B cell (primary cell): ENCODE results near the gene HOXD3. TPM values are rescaled to one million over a fixed set of nuclear protein-coding genes. Genes with fewer than 3 reads are reported as not detected.

Source experiments
- ATAC-seq: fragments of 200-7000 bp; cut with Tn5 transposase; one replicate; pipeline ENCODE4 v1.10.0; 2021; ENCODE audit warnings: low read depth, mild to moderate bottlenecking, moderate number of reproducible peaks, moderate library complexity
- CTCF ChIA-PET: fragments of 350-600 bp; sonication (Branson Sonifier 250); formaldehyde crosslinking; loops from one replicate; lab custom pipeline; 2021; ENCODE audit warnings: antibody characterized with exemption, inconsistent platforms; lab: Charles Lee
- POLR2A ChIA-PET: fragments of 350-600 bp; sonication (Branson Sonifier 250); formaldehyde crosslinking; loops from one replicate; lab custom pipeline; 2021; ENCODE audit warnings: antibody characterized with exemption; lab: Charles Lee
- DNase-seq: peaks from one replicate; pipeline ENCODE4 v3.0.0; 2013
- H2AFZ ChIP-seq: 2 replicates; pipeline ENCODE4 v1.6.1; 2012; ENCODE audit warnings: mild to moderate bottlenecking, low read depth, low read length; ENCODE audit not compliant: insufficient read depth, poor library complexity, severe bottlenecking
- H3K27ac ChIP-seq, 2 donors: 1 replicate in 1 of 2; 2 replicates in 1 of 2; pipeline ENCODE4 v1.5.1; 2012 to 2013; ENCODE audit warnings: low read length in 2 of 2, mild to moderate bottlenecking in 2 of 2, moderate library complexity in 1 of 2
- H3K27me3 ChIP-seq, 4 experiments: fragments of 200-600 bp in 1 of 4; sonication (generic) in 1 of 4; replicated peaks in 1 of 4; 1 replicate in 2 of 4; 2 replicates in 2 of 4; pipeline versions ENCODE4 v1.6.1 to v1.7.0; 2013 to 2016; ENCODE audit warnings: low read length in 3 of 4, mild to moderate bottlenecking in 2 of 4, mixed read lengths in 1 of 4, moderate library complexity in 1 of 4; ENCODE audit not compliant: insufficient read depth in 4 of 4, control insufficient read depth in 3 of 4; ENCODE audit errors: control extremely low read depth in 1 of 4
- H3K36me3 ChIP-seq, 2 experiments: replicated peaks in 1 of 2; 1 replicate in 1 of 2; 2 replicates in 1 of 2; pipeline versions ENCODE4 v1.6.1 to v1.7.1; 2013; ENCODE audit warnings: low read length in 1 of 2; ENCODE audit not compliant: insufficient read depth in 2 of 2, control insufficient read depth in 1 of 2; ENCODE audit errors: control extremely low read depth in 1 of 2, extremely low read depth in 1 of 2
- H3K4me1 ChIP-seq, 2 donors: fragments of 200-600 bp in 1 of 2; sonication (generic) in 1 of 2; 1 replicate in 1 of 2; 2 replicates in 1 of 2; pipeline versions ENCODE4 v1.5.1 to v1.6.1; 2013 to 2017; ENCODE audit warnings: low read length in 2 of 2; ENCODE audit not compliant: control insufficient read depth in 2 of 2, insufficient read depth in 2 of 2
- H3K4me2 ChIP-seq: replicated peaks from 2 replicates; pipeline ENCODE3; 2012; ENCODE audit warnings: mild to moderate bottlenecking, low read depth, low read length; ENCODE audit not compliant: poor library complexity, severe bottlenecking
- H3K4me3 ChIP-seq, 5 experiments: fragments of 200-600 bp in 1 of 5; sonication (generic) in 1 of 5; 1 replicate in 3 of 5; 2 replicates in 2 of 5; pipeline versions ENCODE4 v1.5.1 to v1.7.0; 2011 to 2016; ENCODE audit warnings: low read length in 4 of 5, mild to moderate bottlenecking in 4 of 5, low read depth in 2 of 5, control low read depth in 1 of 5, moderate library complexity in 1 of 5; ENCODE audit not compliant: insufficient read depth in 1 of 5; ENCODE audit errors: control extremely low read depth in 1 of 5, extremely low read depth in 1 of 5
- H3K79me2 ChIP-seq: fragments of 200-600 bp; sonication (generic); one replicate; pipeline ENCODE4 v1.6.0; 2016; ENCODE audit warnings: low read length; ENCODE audit not compliant: control insufficient read depth, insufficient read depth
- H3K9ac ChIP-seq: fragments of 200-600 bp; sonication (generic); 2 replicates; pipeline ENCODE4 v1.6.1; 2017; ENCODE audit warnings: mild to moderate bottlenecking, low read length, moderate library complexity
- H3K9me3 ChIP-seq, 3 donors: one replicate each; pipeline versions ENCODE4 v1.6.1 to v1.7.1; 2013; ENCODE audit warnings: low read length in 2 of 3; ENCODE audit not compliant: control insufficient read depth in 2 of 3, insufficient read depth in 1 of 3; ENCODE audit errors: control extremely low read depth in 1 of 3
- H4K20me1 ChIP-seq: 2 replicates; pipeline ENCODE4 v1.6.0; 2012; ENCODE audit warnings: mild to moderate bottlenecking, low read length; ENCODE audit not compliant: insufficient read depth, control insufficient read depth, poor library complexity, severe bottlenecking
- H3K27ac Mint-ChIP-seq: one replicate; pipeline ENCODE4 v1.8.0; 2021; ENCODE audit warnings: mixed read lengths
- H3K27me3 Mint-ChIP-seq: one replicate; pipeline ENCODE4 v1.8.0; 2021; ENCODE audit warnings: mixed read lengths
- H3K4me1 Mint-ChIP-seq: one replicate; pipeline ENCODE4 v1.8.0; 2021; ENCODE audit warnings: mixed read lengths
- H3K4me3 Mint-ChIP-seq: one replicate; pipeline ENCODE4 v1.8.0; 2021; ENCODE audit warnings: mixed read lengths
- H3K9me3 Mint-ChIP-seq: one replicate; pipeline ENCODE4 v1.8.0; 2022; ENCODE audit warnings: mixed read lengths; ENCODE audit not compliant: insufficient read depth
- EZH2 ChIP-seq: IDR thresholded peaks from 2 replicates; pipeline ENCODE4 v1.6.1; 2012; ENCODE audit warnings: borderline replicate concordance, low read depth, mild to moderate bottlenecking, moderate library complexity, low read length; ENCODE audit not compliant: insufficient read depth, poor library complexity, severe bottlenecking
- WGBS: methylation state at CpG from one replicate; pipeline ENCODE4 v1.1.5; 2013; ENCODE audit warnings: missing lambda C conversion rate; ENCODE audit not compliant: insufficient coverage; 5-methylcytosine and 5-hydroxymethylcytosine counted together
- intact Hi-C: fragments of 100-400 bp; cut with micrococcal nuclease; formaldehyde crosslinking; loops from one replicate; pipeline ENCODE4 v1.10.0; 2022
- polyA plus RNA-seq: library from polyadenylated mRNA; depleted of rRNA; stranded (reverse); fragments of >200 nt; gene quantifications from 2 replicates; pipeline ENCODE4 v1.2.3, GENCODE V29; 2012
- total RNA-seq, 2 donors: library from RNA; stranded (reverse); fragments of 120-200 nt in 1 of 2; gene quantifications; 1 replicate in 1 of 2; 2 replicates in 1 of 2; pipeline versions ENCODE4 v1.2.3 to v1.2.4, GENCODE V29; 2013 to 2022
- TF ChIP-seq, protein P1 (sequence below): fragments of 200-600 bp; IDR thresholded peaks from one replicate; pipeline ENCODE4 v1.8.0; 2022; ENCODE audit warnings: antibody characterized with exemption, mild to moderate bottlenecking

The HOXD3 gene
- total and polyA plus RNA-seq, 2 donors (not counting 1 experiment from before 2014, with no cell fraction given), result not detected

DNA sequence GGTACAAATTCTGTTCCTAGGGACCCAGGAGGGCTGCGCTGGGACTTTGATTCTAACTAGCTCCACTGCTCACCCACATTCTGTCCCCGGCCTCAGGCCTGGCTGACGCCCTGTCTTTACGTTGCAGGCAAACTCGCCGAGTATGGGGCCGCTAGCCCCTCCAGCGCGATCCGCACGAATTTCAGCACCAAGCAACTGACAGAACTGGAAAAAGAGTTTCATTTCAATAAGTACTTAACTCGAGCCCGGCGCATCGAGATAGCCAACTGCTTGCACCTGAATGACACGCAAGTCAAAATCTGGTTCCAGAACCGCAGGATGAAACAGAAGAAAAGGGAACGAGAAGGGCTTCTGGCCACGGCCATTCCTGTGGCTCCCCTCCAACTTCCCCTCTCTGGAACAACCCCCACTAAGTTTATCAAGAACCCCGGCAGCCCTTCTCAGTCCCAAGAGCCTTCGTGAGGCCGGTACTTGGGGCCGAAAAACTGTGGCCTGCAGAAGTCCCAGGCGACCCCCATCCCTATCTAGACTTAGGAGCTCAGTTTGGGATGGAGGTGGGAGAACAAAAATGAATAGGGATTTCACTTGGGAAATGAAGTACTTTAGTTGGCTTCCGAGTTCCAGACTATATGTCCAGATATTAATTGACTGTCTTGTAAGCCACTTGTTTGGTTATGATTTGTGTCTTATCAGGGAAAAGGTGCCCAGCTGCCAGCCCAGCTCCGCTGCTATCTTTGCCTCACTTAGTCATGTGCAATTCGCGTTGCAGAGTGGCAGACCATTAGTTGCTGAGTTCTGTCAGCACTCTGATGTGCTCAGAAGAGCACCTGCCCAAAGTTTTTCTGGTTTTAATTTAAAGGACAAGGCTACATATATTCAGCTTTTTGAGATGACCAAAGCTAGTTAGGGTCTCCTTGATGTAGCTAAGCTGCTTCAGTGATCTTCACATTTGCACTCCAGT, 32.9 kb downstream of the HOXD3 start:
- H3K4me1 Mint-ChIP-seq, result peaks cover 24% of the 10 kb centered on the region
- no peaks in the 10 kb centered on the region for H3K36me3 ChIP-seq
- H3K9me3 Mint-ChIP-seq, result no peaks in the 10 kb centered on the region
- peak overlapping the region; percentile 88 for H3K4me2 ChIP-seq
- peaks cover 20 to 28% of the 10 kb centered on the region in 2 donors for H3K4me1 ChIP-seq
- H3K4me3 ChIP-seq, result peak overlapping the region in 1 of 5 experiments; percentile 6
- no peak overlapping the region for H3K27ac ChIP-seq
- no peaks in the 10 kb centered on the region for H3K9me3 ChIP-seq
- H3K27me3 ChIP-seq, result peaks cover 0 to 57% (median 47%) of the 10 kb centered on the region in 4 experiments
- ChIA-PET POLR2A (no interaction called here), CTCF (no interaction called here)
- intact Hi-C loops, result no loop called here
- no peaks in the 10 kb centered on the region for H3K79me2 ChIP-seq
- peak overlapping the region; percentile 73 for H3K4me3 Mint-ChIP-seq
- ATAC-seq (no peak), DNase-seq (no peak)
- no peaks in the 10 kb centered on the region for H4K20me1 ChIP-seq
- H3K9ac ChIP-seq, result no peak overlapping the region
- no peak overlapping the region for H3K27ac Mint-ChIP-seq
- peak overlapping the region; percentile 50 for H2AFZ ChIP-seq
- TF ChIP-seq, protein P1, sequence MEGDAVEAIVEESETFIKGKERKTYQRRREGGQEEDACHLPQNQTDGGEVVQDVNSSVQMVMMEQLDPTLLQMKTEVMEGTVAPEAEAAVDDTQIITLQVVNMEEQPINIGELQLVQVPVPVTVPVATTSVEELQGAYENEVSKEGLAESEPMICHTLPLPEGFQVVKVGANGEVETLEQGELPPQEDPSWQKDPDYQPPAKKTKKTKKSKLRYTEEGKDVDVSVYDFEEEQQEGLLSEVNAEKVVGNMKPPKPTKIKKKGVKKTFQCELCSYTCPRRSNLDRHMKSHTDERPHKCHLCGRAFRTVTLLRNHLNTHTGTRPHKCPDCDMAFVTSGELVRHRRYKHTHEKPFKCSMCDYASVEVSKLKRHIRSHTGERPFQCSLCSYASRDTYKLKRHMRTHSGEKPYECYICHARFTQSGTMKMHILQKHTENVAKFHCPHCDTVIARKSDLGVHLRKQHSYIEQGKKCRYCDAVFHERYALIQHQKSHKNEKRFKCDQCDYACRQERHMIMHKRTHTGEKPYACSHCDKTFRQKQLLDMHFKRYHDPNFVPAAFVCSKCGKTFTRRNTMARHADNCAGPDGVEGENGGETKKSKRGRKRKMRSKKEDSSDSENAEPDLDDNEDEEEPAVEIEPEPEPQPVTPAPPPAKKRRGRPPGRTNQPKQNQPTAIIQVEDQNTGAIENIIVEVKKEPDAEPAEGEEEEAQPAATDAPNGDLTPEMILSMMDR, result no peak
- TF ChIP-seq EZH2, result no peak
- 9% methylated on average over 19 of the region's 28 CpGs for WGBS
- peaks cover 62% of the 10 kb centered on the region for H3K27me3 Mint-ChIP-seq

DNA sequence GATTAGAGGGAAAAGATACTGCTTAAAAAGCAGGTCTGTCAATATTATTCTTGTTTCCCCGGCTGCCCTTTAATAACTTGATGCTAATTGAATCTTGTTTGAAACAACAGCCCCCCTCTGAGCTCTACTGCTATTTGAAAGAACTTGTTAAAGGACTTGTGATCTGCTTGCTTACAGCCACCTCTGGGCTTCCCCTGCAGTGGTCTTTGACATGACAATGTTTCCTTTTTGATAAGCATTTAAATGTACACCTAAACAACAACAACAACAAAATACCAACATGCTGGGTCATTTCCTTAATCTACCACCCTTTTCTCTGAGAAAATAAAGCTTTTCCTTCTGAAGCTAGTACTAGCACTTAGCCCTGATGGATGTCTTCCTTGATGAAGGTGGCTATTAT, 35.2 kb downstream of the HOXD3 start:
- no peak for ATAC-seq
- no peak overlapping the region for H3K9ac ChIP-seq
- no peak overlapping the region for H3K4me2 ChIP-seq
- H3K27ac Mint-ChIP-seq, result no peak overlapping the region
- TF ChIP-seq EZH2, result no peak
- TF ChIP-seq, protein P1, result no peak
- no peak for DNase-seq
- peaks cover 20 to 23% of the 10 kb centered on the region in 2 donors for H3K4me1 ChIP-seq
- H3K36me3 ChIP-seq, result no peaks in the 10 kb centered on the region
- peaks cover 61% of the 10 kb centered on the region for H3K27me3 Mint-ChIP-seq
- H3K27ac ChIP-seq, result no peak overlapping the region
- no peak overlapping the region for H3K4me3 Mint-ChIP-seq
- peaks cover 0 to 53% (median 41%) of the 10 kb centered on the region in 4 experiments for H3K27me3 ChIP-seq
- H3K79me2 ChIP-seq, result no peaks in the 10 kb centered on the region
- no peak overlapping the region for H3K4me3 ChIP-seq
- H3K9me3 ChIP-seq, result no peaks in the 10 kb centered on the region
- no peaks in the 10 kb centered on the region for H3K9me3 Mint-ChIP-seq
- no peak overlapping the region for H2AFZ ChIP-seq
- intact Hi-C loops, result no loop called here
- peaks cover 21% of the 10 kb centered on the region for H3K4me1 Mint-ChIP-seq
- no peaks in the 10 kb centered on the region for H4K20me1 ChIP-seq
- ChIA-PET POLR2A (no interaction called here), CTCF (no interaction called here)
- WGBS, result no CpG with 5 or more reads among the region's 1 CpG
